Gastroesophageal sphincter (tissue), 4 donors: ENCODE measurements around the gene NFIX. TPM values are rescaled to one million over a fixed set of nuclear protein-coding genes. Genes with fewer than 3 reads are reported as not detected.
"Not testable (repeated sequence)": the region's sequence is repeated elsewhere in the genome, so short reads cannot be mapped to it uniquely, and the experiment has no call there.

Experiments used
- ATAC-seq: fragments of 150-250 bp; one replicate; pipeline ENCODE4 v1.9.1; 2016; ENCODE audit warnings: mild to moderate bottlenecking, moderate library complexity
- H3K27ac ChIP-seq, 4 donors: fragments of 200-600 bp; sonication (generic) in 3 of 4; 1 replicate in 3 of 4; 2 replicates in 1 of 4; pipeline ENCODE4 v1.5.1; 2016 to 2019
- H3K27me3 ChIP-seq: fragments of 200-600 bp; sonication (generic); one replicate; pipeline ENCODE4 v1.5.1; 2019
- H3K36me3 ChIP-seq, 2 donors: fragments of 200-600 bp; sonication (generic); one replicate each; pipeline ENCODE4 v1.5.1; 2019; ENCODE audit warnings: control low read depth in 1 of 2
- H3K4me1 ChIP-seq, 3 donors: fragments of 200-600 bp; sonication (generic); 1 replicate in 2 of 3; 2 replicates in 1 of 3; pipeline ENCODE4 v1.5.1; 2016 to 2019; ENCODE audit warnings: control low read depth in 2 of 3
- H3K4me3 ChIP-seq, 2 donors: fragments of 200-600 bp; sonication (generic); one replicate each; pipeline ENCODE4 v1.5.1; 2019; ENCODE audit warnings: mild to moderate bottlenecking in 1 of 2, moderate library complexity in 1 of 2
- H3K9me3 ChIP-seq, 3 donors: fragments of 200-600 bp; sonication (generic); one replicate each; pipeline ENCODE4 v1.5.1; 2017 to 2019; ENCODE audit warnings: control low read depth in 2 of 3
- CTCF ChIP-seq, 4 experiments: fragments of 200-600 bp in 2 of 4; fragments of 450-650 bp in 2 of 4; sonication (generic) in 1 of 4; IDR thresholded peaks; one replicate each; pipeline ENCODE4 v1.5.1; 2017 to 2019; ENCODE audit warnings: antibody characterized with exemption in 4 of 4, mild to moderate bottlenecking in 2 of 4, moderate library complexity in 2 of 4
- EP300 ChIP-seq: sonication (generic); formaldehyde crosslinking; IDR thresholded peaks from one replicate; pipeline ENCODE4 v1.6.1; 2017; ENCODE audit warnings: antibody characterized with exemption, mild to moderate bottlenecking
- POLR2A ChIP-seq, 2 donors: fragments of 450-650 bp; IDR thresholded peaks; one replicate each; pipeline ENCODE4 v1.6.1; 2017; ENCODE audit warnings: antibody characterized with exemption in 2 of 2, mild to moderate bottlenecking in 2 of 2, moderate library complexity in 1 of 2
- POLR2AphosphoS5 ChIP-seq: sonication (generic); formaldehyde crosslinking; IDR thresholded peaks from one replicate; pipeline ENCODE4 v1.6.1; 2017; ENCODE audit warnings: antibody characterized with exemption
- WGBS, 2 donors: methylation state at CpG; one replicate each; pipeline ENCODE4 v1.1.5; 2018; ENCODE audit warnings: low coverage in 1 of 2; 5-methylcytosine and 5-hydroxymethylcytosine counted together
- total RNA-seq, 4 donors: library from RNA; depleted of rRNA; stranded (reverse); fragments of >200 nt; gene quantifications; one replicate each; pipeline ENCODE4 v1.1.0, GENCODE V29; 2016

The NFIX gene
- total RNA-seq, 4 donors from 2014 or later, result 44.7 to 145 (median 72.4) TPM

- Histone ChIP-seq H3K36me3 (no peaks in the 10 kb centered on the region), H3K4me3 (no peak overlapping the region), H3K4me1 (peaks cover 0 to 28% (median 3%) of the 10 kb centered on the region in 3 donors), H3K9me3 (no peaks in the 10 kb centered on the region), H3K27me3 (no peaks in the 10 kb centered on the region), H3K27ac (peak overlapping the region in 3 of 4 donors; percentile 61 to 74 (median 71))
- ATAC-seq, result no peak
- no peak for TF ChIP-seq CTCF (IDR thresholded peaks at IDR 0.05)
- TF ChIP-seq POLR2A (IDR thresholded peaks at IDR 0.05), result no peak
- no peak for TF ChIP-seq POLR2AphosphoS5
- WGBS, 2 donors, result 95 to 98% methylated on average over 5 to 7 of the region's 7 CpGs
Measured at GRCh38 chr19:12970070-12970820, 25.0 kb upstream of the NFIX start.

- Histone ChIP-seq H3K27me3 (no peaks in the 10 kb centered on the region), H3K27ac (no peak overlapping the region), H3K4me1 (peaks cover 0 to 26% (median 3%) of the 10 kb centered on the region in 3 donors), H3K9me3 (no peaks in the 10 kb centered on the region), H3K4me3 (no peak overlapping the region), H3K36me3 (no peaks in the 10 kb centered on the region)
- 100% methylated on average over 1 of the region's 16 CpGs; no CpG with 5 or more reads in 1 of the 2 donors for WGBS, 2 donors
- no peak for ATAC-seq
- no peak for TF ChIP-seq EP300
- TF ChIP-seq POLR2A (IDR thresholded peaks at IDR 0.05), result no peak
- TF ChIP-seq POLR2AphosphoS5, result no peak
- TF ChIP-seq CTCF (IDR thresholded peaks at IDR 0.05), result no peak
Measured at GRCh38 chr19:12973236-12973635, 22.0 kb upstream of the NFIX start.

GRCh38 chr19:12974301-12975220, 20.7 kb upstream of the NFIX start:
- TF ChIP-seq POLR2A (IDR thresholded peaks at IDR 0.05) (no peak), CTCF (IDR thresholded peaks at IDR 0.05) (no peak), POLR2AphosphoS5 (no peak), EP300 (no peak)
- WGBS, 2 donors, result 37 to 90% methylated on average over 2 to 4 of the region's 19 CpGs
- peaks cover 0 to 21% (median 2%) of the 10 kb centered on the region in 3 donors for H3K4me1 ChIP-seq
- no peaks in the 10 kb centered on the region for H3K9me3 ChIP-seq
- no peak overlapping the region for H3K27ac ChIP-seq
- no peaks in the 10 kb centered on the region for H3K36me3 ChIP-seq
- peak; percentile 17 for ATAC-seq
- H3K4me3 ChIP-seq, result no peak overlapping the region
- no peaks in the 10 kb centered on the region for H3K27me3 ChIP-seq

GRCh38 chr19:12975221-12975741, 20.0 kb upstream of the NFIX start:
- Histone ChIP-seq H3K4me1 (peaks cover 0 to 14% (median 0%) of the 10 kb centered on the region in 3 donors), H3K27me3 (no peaks in the 10 kb centered on the region), H3K27ac (no peak overlapping the region), H3K36me3 (no peaks in the 10 kb centered on the region), H3K4me3 (no peak overlapping the region), H3K9me3 (no peaks in the 10 kb centered on the region)
- WGBS, 2 donors, result 74% methylated on average over 3 of the region's 17 CpGs; no CpG with 5 or more reads in 1 of the 2 donors
- TF ChIP-seq CTCF (IDR thresholded peaks at IDR 0.05), result no peak
- TF ChIP-seq EP300, result no peak
- no peak for TF ChIP-seq POLR2A (IDR thresholded peaks at IDR 0.05)
- TF ChIP-seq POLR2AphosphoS5, result no peak
- ATAC-seq, result no peak

- 85% methylated on average over 5 of the region's 7 CpGs; no CpG with 5 or more reads in 1 of the 2 donors for WGBS, 2 donors
- H3K27me3 ChIP-seq, H3K27ac ChIP-seq, H3K36me3 ChIP-seq, H3K4me1 ChIP-seq, ATAC-seq, H3K9me3 ChIP-seq, H3K4me3 ChIP-seq: not testable (repeated sequence)
Measured at GRCh38 chr19:12976109-12976508, 19.2 kb upstream of the NFIX start.
